Neural progenitor cell (in vitro differentiated cells): Measurements from ENCODE around the gene PLB1. TPM values are rescaled to one million over a fixed set of nuclear protein-coding genes. Genes with fewer than 3 reads are reported as not detected.
A peak's percentile ranks its signal among the peaks of the same experiment; 100 is the strongest.

ENCODE experiments used
- DNase-seq: peaks from one replicate; pipeline ENCODE4 v3.0.0-alpha.2; 2016; ENCODE audit warnings: low spot score
- H2AFZ ChIP-seq: fragments of 200-600 bp; sonication (generic); replicated peaks from 2 replicates; pipeline ENCODE4 v1.6.1; 2016; ENCODE audit warnings: antibody characterized with exemption
- H3F3A ChIP-seq: fragments of 200-600 bp; sonication (generic); 2 replicates; pipeline ENCODE4 v1.6.1; 2016; ENCODE audit warnings: antibody characterized with exemption, low read depth
- H3K27ac ChIP-seq: fragments of 200-600 bp; sonication (generic); 2 replicates; pipeline ENCODE4 v1.5.1; 2016; ENCODE audit warnings: mild to moderate bottlenecking
- H3K27me3 ChIP-seq: fragments of 200-600 bp; sonication (generic); 2 replicates; pipeline ENCODE4 v1.6.1; 2016; ENCODE audit warnings: mild to moderate bottlenecking, moderate library complexity
- H3K36me3 ChIP-seq: fragments of 200-600 bp; sonication (generic); 2 replicates; pipeline ENCODE4 v1.5.1; 2016
- H3K4me1 ChIP-seq: fragments of 200-600 bp; sonication (generic); 2 replicates; pipeline ENCODE4 v1.6.1; 2016; ENCODE audit warnings: mixed run types
- H3K4me2 ChIP-seq: fragments of 200-600 bp; sonication (generic); 2 replicates; pipeline ENCODE4 v1.6.1; 2016
- H3K4me3 ChIP-seq: fragments of 200-600 bp; sonication (generic); 2 replicates; pipeline ENCODE4 v1.5.1; 2016
- H3K79me2 ChIP-seq: fragments of 200-600 bp; sonication (generic); 2 replicates; pipeline ENCODE4 v1.6.1; 2016; ENCODE audit warnings: low read depth
- H3K9ac ChIP-seq: fragments of 200-600 bp; sonication (generic); 2 replicates; pipeline ENCODE4 v1.6.1; 2016
- H3K9me3 ChIP-seq: fragments of 200-600 bp; sonication (generic); 2 replicates; pipeline ENCODE4 v1.5.1; 2016; ENCODE audit warnings: low read depth
- H4K20me1 ChIP-seq: fragments of 200-600 bp; sonication (generic); 2 replicates; pipeline ENCODE4 v1.6.1; 2016; ENCODE audit warnings: low read depth
- H3K27ac Mint-ChIP-seq: 3 replicates; pipeline ENCODE4 v1.8.0; 2021; ENCODE audit warnings: mixed read lengths
- H3K27me3 Mint-ChIP-seq: 2 replicates; pipeline ENCODE4 v1.8.0; 2022; ENCODE audit warnings: low read depth, mild to moderate bottlenecking, inconsistent platforms, moderate library complexity, mixed read lengths; ENCODE audit not compliant: insufficient read depth
- H3K36me3 Mint-ChIP-seq: 3 replicates; pipeline ENCODE4 v1.8.0; 2021; ENCODE audit warnings: mixed read lengths
- H3K4me1 Mint-ChIP-seq: 3 replicates; pipeline ENCODE4 v1.8.0; 2021; ENCODE audit warnings: mixed read lengths
- H3K4me3 Mint-ChIP-seq: 3 replicates; pipeline ENCODE4 v1.8.0; 2021; ENCODE audit warnings: mild to moderate bottlenecking, moderate library complexity, mixed read lengths
- H3K9me3 Mint-ChIP-seq: 3 replicates; pipeline ENCODE4 v1.8.0; 2020; ENCODE audit warnings: mixed read lengths
- EZH2 ChIP-seq: fragments of 200-600 bp; sonication (generic); IDR thresholded peaks from 2 replicates; pipeline ENCODE4 v1.6.1; 2017; ENCODE audit warnings: antibody characterized with exemption, mild to moderate bottlenecking, moderate library complexity
- EZH2phosphoT487 ChIP-seq: fragments of 200-600 bp; sonication (generic); IDR thresholded peaks from 2 replicates; pipeline ENCODE4 v1.6.1; 2017; ENCODE audit warnings: antibody characterized with exemption
- total RNA-seq: library from RNA; depleted of rRNA; stranded (reverse); fragments of >200 nt; gene quantifications from 2 replicates; pipeline ENCODE4 v1.2.3, GENCODE V29; 2015; ENCODE audit warnings: low replicate concordance
- TF ChIP-seq, protein P1 (sequence below): fragments of 200-600 bp; sonication (generic); IDR thresholded peaks from 2 replicates; pipeline ENCODE4 v1.5.1; 2017; ENCODE audit warnings: antibody characterized with exemption, mild to moderate bottlenecking

The PLB1 gene
- total RNA-seq, 1 donor from 2014 or later, result not detected

DNA sequence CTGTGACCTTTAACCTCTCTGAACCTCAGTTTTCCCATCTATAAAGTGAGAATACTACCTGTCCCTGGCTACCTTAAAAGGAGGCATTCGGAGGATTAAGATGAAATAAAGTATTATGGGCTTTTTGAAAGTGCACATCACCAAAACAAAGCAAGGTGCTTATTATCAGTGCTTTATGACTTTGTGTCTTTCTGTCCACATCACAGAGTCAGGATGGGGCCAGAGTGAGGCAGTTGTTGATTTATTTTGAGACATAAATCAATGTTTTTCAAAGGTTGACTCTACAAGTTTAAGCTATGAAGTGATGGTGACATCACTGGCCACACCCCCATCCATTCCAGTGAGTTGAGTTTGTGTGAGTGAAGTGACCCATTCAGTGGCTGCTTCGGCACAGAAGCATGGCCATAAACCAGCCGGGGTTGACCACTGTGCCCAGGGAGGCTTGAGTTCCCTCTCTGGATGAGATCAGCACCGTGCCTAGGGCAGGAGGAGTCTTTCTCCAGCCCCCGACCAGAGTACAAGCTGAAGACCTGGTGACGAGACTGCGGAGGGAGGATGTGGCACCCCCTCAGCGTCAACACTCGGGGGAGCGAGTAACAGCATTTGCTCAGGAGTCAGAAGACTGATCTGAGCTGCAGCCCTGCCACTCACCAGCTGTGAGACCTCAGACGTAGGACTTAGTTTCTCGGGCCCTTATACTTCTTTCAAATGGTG lies 166.8 kb downstream of the PLB1 start:
- H3K9ac ChIP-seq, result no peak overlapping the region
- Mint-ChIP-seq H3K27ac (no peak overlapping the region), H3K4me1 (peaks cover 51% of the 10 kb centered on the region)

DNA sequence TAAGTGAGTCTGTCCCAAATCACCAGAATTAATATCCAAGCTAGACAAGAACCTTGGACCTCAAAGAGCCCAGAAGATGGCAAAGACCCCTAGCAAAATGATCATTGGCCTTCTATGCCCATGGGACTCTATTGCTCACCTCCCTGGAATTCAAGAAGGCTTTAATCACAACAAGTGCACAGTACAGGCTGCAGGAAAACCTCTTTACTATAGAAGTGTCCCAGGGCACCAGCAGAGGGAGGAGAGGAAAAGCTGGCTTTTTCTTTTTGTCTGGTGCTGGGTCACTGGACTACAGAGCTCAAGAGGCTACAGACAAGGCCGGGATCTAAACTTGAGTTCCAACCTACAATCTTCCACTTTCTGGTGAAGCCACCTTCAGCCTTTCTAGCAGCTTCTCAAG lies 167.5 kb downstream of the PLB1 start:
- no peak overlapping the region for H3K27ac Mint-ChIP-seq
- DNase-seq, result no peak
- peaks cover 49% of the 10 kb centered on the region for H3K4me1 Mint-ChIP-seq
- H3K27me3 Mint-ChIP-seq, result peaks cover 15% of the 10 kb centered on the region
- no peaks in the 10 kb centered on the region for H4K20me1 ChIP-seq
- no peaks in the 10 kb centered on the region for H3K27me3 ChIP-seq
- no peak overlapping the region for H3K4me3 Mint-ChIP-seq
- no peaks in the 10 kb centered on the region for H3K9me3 ChIP-seq
- no peak overlapping the region for H3K9ac ChIP-seq
- H3K4me1 ChIP-seq, result peaks cover 18% of the 10 kb centered on the region
- H2AFZ ChIP-seq, result no peak overlapping the region
- no peaks in the 10 kb centered on the region for H3K36me3 ChIP-seq
- no peak overlapping the region for H3K27ac ChIP-seq
- no peak overlapping the region for H3K4me2 ChIP-seq
- H3K9me3 Mint-ChIP-seq, result no peaks in the 10 kb centered on the region
- H3K4me3 ChIP-seq, result no peak overlapping the region
- no peaks in the 10 kb centered on the region for H3K36me3 Mint-ChIP-seq
- no peaks in the 10 kb centered on the region for H3K79me2 ChIP-seq
- no peak for TF ChIP-seq EZH2
- no peak for TF ChIP-seq EZH2phosphoT487
- TF ChIP-seq, protein P1, sequence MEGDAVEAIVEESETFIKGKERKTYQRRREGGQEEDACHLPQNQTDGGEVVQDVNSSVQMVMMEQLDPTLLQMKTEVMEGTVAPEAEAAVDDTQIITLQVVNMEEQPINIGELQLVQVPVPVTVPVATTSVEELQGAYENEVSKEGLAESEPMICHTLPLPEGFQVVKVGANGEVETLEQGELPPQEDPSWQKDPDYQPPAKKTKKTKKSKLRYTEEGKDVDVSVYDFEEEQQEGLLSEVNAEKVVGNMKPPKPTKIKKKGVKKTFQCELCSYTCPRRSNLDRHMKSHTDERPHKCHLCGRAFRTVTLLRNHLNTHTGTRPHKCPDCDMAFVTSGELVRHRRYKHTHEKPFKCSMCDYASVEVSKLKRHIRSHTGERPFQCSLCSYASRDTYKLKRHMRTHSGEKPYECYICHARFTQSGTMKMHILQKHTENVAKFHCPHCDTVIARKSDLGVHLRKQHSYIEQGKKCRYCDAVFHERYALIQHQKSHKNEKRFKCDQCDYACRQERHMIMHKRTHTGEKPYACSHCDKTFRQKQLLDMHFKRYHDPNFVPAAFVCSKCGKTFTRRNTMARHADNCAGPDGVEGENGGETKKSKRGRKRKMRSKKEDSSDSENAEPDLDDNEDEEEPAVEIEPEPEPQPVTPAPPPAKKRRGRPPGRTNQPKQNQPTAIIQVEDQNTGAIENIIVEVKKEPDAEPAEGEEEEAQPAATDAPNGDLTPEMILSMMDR, result no peak
- H3F3A ChIP-seq, result no peaks in the 10 kb centered on the region

More for the DNA sequence above, 166.8 kb downstream of the PLB1 start:
- H3K4me3 ChIP-seq, result no peak overlapping the region
- Mint-ChIP-seq H3K9me3 (no peaks in the 10 kb centered on the region), H3K27me3 (peaks cover 15% of the 10 kb centered on the region), H3K4me3 (no peak overlapping the region), H3K36me3 (no peaks in the 10 kb centered on the region)
- no peaks in the 10 kb centered on the region for H3K36me3 ChIP-seq
- no peak overlapping the region for H3K4me2 ChIP-seq
- H3F3A ChIP-seq, result no peaks in the 10 kb centered on the region
- H4K20me1 ChIP-seq, result no peaks in the 10 kb centered on the region
- H3K27ac ChIP-seq, result no peak overlapping the region
- H3K4me1 ChIP-seq, result peaks cover 18% of the 10 kb centered on the region
- no peaks in the 10 kb centered on the region for H3K79me2 ChIP-seq
- TF ChIP-seq EZH2phosphoT487 (no peak), EZH2 (no peak)
- TF ChIP-seq, protein P1, result no peak
- H2AFZ ChIP-seq, result no peak overlapping the region
- DNase-seq, result no peak
- no peaks in the 10 kb centered on the region for H3K27me3 ChIP-seq
- no peaks in the 10 kb centered on the region for H3K9me3 ChIP-seq

DNA sequence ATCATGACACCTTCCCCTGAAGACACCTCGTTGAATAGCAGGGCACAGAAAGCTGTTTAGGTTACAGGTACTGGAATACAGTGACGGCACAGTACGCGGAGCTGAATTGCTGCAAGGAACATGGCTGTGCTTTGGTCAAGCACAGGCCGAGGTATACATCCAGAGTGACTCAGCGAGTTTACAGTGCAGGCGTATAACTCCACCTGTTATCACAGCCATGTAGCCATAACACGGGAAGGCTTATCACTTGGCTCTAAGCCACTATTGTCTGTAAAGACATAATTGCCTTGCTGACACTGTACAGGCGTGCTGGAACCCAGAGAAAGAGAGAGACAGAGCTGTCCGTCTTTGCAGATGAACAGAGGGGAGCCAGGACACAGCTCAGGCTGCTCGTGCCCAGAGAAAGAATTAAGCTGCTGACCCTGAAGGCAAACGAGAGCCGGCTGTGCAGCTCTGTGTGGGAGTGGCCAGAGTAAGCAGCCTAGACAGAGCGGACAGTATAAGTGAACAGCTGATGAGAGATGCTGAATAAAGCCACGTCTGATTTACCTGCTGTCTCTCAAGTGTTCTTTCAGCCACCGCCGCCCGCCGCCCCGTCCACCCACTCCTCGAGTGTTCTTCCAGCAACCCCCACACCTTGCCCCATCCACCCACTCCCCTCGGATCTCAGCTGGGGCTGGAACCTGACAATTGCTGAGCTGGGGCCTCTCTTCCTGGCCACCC lies 168.4 kb downstream of the PLB1 start:
- Mint-ChIP-seq H3K9me3 (no peaks in the 10 kb centered on the region), H3K4me1 (peaks cover 47% of the 10 kb centered on the region), H3K27ac (peak overlapping the region; percentile 74), H3K27me3 (peaks cover 15% of the 10 kb centered on the region), H3K36me3 (no peaks in the 10 kb centered on the region), H3K4me3 (no peak overlapping the region)
- Histone ChIP-seq H3K4me3 (no peak overlapping the region), H3K4me2 (no peak overlapping the region), H3K27me3 (no peaks in the 10 kb centered on the region), H3K36me3 (no peaks in the 10 kb centered on the region), H3K9ac (no peak overlapping the region), H3K79me2 (no peaks in the 10 kb centered on the region), H3F3A (no peaks in the 10 kb centered on the region), H2AFZ (no peak overlapping the region), H3K9me3 (no peaks in the 10 kb centered on the region), H3K4me1 (peaks cover 18% of the 10 kb centered on the region), H4K20me1 (no peaks in the 10 kb centered on the region), H3K27ac (no peak overlapping the region)
- peak; percentile 54 for DNase-seq
- TF ChIP-seq EZH2 (no peak), EZH2phosphoT487 (no peak)
- TF ChIP-seq, protein P1, result no peak
